Right renal pelvis (tissue), 4 donors: ENCODE results near the gene RPS6KA5. TPM values are rescaled to one million over a fixed set of nuclear protein-coding genes. Genes with fewer than 3 reads are reported as not detected.
"Not testable (repeated sequence)": the region's sequence is repeated elsewhere in the genome, so short reads cannot be mapped to it uniquely, and the experiment has no call there.

Experiments used
- DNase-seq, 4 donors: peaks; one replicate each; pipeline ENCODE4 v3.0.0-alpha.2; 2013; ENCODE audit warnings: low read depth in 4 of 4, low spot score in 3 of 4, missing footprints in 1 of 4
- polyA plus RNA-seq, 4 donors: library from polyadenylated mRNA; unstranded; fragments of 120-200 nt; gene quantifications; one replicate each; pipeline ENCODE4 v1.2.1, GENCODE V29; 2013; ENCODE audit not compliant: insufficient read length in 4 of 4

The RPS6KA5 gene
- polyA plus RNA-seq, 4 donors, result 6.8 to 8.8 (median 7.8) TPM

DNA sequence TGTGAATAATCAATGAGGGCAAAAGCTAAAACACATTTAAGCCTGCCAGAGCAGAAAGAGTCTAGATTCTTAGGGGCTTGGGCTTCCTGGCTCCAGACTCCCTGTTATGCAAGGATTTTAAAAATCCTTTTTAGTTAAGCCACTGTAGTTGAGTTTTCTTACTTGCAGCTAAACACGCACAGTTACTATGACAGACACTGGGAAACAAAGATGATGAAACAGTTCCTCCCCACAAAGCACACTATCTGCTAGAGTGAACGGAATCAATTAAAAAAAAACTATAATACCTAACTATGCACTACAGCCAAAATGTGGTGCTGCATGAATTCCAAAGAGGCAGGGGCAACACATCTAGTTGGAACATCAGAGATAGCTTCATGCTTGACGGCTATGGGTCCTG lies 28.2 kb downstream of the RPS6KA5 start:
- DNase-seq, result no peak

DNA sequence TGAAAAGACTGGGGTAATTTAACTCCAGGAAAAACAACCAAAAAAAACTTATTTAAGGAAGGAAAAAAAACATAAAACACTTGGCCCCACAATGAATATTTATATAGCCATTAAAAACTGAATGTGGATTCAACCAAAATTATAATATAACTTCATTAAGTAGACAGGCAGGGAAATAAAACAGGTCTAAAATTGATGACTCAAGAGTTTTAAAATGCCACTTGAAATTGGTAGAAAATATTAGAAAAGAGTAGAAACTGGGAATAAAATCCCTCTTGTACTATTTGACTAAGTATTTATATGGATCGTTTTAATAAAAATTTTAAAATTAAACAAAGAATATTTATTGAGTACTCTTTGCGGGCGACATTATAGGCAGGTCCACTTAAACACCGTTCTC lies 28.8 kb downstream of the RPS6KA5 start:
- DNase-seq, result no peak

DNA sequence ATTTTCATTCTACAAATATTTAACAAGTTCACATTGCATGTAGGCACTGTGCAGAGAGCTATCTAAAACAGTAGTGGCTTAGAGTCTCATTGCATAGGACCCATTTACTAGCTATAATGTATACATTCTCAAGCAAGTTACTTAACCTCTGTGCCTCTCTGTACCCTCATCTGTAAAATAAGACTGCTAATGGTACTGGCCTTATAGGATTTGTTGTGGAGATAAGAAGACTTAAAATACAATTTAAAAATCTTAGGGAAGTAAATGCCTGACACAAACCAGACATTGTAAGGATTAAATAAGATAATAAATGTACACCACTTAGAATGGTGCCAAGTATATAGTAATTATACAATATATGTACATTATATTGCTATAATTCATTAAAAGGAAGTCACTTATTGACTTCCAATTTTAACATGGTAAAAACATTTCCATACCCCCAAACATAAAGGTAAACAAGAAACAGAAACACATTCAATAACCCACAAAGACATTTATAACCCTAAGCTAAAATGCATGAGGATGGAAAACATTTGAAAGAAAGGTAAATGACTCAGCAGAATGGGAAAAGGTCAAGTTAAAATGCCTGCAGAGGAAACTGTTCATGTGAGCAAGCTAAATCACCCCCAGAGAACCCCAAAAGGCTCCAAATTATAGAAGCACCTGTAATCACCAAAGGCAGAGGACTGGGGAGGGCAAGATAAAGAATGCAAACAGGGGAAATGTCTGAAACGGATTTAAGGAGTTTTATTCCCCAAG lies 30.8 kb downstream of the RPS6KA5 start:
- no peak for DNase-seq

DNA sequence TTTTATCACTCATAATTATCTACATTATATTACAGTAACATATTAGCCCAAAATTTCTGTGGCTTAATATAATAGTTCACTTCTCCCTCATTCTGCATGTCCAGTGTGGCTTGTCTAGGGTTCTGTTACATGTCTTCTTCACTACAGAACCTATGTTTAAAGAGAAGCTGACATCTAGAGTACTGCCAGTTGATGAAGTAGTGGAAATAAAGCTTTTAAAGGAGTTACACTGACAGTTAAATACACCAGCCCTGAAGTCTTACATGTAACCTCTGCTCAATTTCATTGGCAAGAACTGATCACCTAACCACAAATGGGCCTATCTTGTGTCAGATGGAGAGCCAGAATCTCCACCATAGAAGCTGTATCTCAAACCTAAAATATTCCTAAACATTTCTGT lies 32.9 kb downstream of the RPS6KA5 start:
- DNase-seq, result no peak

DNA sequence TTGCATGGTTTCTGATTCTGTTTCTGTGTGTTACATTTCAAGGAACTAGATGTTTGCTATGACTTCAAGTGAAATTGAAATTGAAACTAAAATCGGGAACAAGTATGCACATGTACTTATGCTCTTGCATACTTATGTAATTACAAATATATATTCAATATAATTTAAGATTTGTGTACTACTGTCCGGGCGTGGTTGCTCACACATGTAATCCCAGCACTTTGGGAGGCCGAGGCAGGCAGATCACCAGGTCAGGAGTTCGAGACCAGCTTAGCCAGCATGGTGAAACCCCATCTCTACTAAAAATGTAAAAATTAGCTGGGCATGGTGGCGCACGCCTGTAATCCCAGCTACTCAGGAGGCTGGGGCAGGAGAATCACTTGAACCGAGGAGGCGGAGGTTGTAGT lies 37.8 kb downstream of the RPS6KA5 start:
- DNase-seq, result not testable (repeated sequence)

DNA sequence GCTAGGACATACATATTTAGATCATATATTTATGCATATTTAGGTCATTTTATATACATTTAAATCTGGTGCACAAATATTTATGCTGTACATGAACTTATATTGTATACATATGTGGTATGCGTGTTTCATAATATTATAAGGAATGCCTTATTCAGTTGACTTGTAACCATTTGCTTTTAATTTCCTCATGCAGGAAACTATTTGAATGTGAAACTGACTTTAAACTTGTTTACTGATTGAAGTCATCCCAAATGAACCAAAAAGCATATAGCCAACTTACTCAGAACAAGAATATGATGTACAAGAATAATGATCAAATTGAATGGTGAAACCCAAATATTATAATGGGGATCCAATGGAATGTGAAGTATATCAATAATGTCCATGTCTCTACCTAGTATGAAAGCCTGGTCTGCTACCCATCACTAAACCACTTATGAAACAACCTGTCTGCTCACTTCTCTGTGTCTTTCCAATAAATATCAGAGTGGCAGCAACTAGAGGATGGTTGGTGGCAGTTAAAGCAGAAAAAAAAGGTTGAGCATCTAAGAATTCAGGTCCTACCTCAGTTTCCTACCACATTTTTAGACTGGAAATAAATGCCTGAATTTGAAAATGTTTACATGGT lies 38.3 kb downstream of the RPS6KA5 start:
- no peak for DNase-seq

DNA sequence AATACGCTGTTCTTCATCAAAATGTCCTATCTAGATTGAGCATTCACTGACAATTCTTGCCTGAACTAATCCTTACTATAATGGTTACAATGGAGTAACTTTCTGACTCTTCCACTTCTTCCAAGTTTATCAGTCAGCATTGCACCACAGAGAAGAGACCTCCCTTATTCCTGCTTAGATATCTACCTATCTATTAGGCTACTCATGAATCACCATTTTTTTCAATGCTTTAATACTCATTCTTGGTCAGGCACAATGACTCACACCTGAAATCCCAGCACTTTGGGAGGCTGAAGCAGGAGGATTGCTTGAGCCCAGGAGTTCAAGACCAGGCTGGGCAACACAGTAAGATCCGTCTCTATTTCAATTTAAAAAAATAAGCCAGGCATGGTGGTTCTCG lies 39.3 kb downstream of the RPS6KA5 start:
- no peak for DNase-seq

DNA sequence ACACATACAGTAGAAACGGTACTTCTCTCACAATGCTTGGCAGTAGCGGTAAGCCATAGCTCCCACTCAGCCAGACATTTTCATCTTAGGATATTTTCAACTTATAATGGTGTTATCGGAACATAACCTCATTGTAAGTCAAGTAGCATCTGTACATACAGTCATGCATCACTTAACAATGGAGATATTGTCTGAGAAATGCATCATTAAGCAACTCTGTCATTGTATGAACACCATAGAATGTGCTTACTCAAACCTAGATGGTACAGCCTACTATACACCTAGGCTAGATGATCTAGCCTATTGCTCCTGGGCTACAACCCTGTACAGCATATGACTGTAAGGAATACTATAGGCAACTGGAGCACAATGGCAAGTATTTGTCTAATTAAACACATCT lies 40.8 kb downstream of the RPS6KA5 start:
- no peak for DNase-seq

DNA sequence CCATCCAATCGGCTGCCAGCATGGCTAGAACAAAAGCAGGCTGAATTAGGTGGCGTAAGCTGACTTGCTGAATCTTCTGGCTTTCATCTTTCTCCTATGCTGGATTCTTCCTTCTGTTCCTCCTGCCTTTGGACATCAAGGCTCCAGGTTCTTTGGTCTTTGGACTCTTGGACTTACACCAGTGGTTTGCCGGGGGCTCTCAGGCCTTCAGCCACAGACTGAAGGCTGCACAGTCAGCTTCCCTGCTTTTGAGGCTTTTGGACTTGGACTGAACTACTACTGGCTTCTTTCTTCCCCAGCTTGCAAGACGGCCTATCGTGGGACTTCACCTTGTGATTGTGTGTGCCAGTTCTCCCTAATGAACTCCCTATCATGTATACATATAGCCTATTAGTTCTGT lies 42.0 kb downstream of the RPS6KA5 start:
- no peak for DNase-seq

DNA sequence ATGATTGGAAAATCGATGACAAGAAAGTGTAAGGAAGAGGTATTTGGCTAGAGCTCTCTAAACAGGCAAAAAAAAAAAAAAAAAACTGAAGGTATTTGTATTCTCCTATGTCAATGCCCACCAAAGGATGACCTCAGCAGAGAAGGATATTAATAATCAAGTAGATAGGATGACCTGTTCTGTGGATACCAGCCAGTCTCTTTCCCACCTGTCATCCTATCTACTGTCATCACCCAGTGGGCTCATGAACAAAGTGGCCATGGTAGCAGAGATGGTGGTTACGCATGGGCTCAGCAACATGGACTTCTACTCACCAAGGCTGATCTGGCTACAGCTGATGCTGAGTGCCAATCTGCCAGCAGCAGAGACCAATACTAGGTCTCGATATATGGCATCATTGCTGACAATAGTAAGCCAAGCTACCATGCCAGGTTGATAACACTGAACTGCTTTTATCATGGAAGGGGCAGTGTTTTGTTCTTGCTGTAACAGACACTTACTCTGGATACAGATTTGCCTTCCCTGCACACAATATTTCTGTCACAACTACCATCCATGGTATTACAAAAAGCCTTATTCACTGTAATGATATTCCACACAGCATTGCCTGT lies 43.5 kb downstream of the RPS6KA5 start:
- no peak for DNase-seq

DNA sequence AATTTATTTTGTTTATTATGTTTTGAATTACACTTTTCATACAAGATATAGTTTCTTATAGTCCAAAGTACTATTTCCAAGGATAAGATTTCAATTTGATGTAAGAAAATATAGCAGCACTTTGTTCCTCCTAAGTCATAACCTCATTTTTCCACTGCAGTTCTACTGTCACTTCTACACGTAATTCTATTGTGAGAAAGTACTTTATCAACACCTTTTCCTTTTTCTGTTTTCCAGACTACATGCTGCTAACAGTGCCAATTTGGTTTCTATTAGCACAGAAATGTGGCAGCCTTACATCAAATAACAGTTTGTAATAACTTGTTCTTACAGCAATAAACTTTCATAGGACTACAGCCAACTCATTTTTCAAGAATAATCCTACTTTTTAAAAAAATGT lies 45.0 kb downstream of the RPS6KA5 start:
- no peak for DNase-seq

DNA sequence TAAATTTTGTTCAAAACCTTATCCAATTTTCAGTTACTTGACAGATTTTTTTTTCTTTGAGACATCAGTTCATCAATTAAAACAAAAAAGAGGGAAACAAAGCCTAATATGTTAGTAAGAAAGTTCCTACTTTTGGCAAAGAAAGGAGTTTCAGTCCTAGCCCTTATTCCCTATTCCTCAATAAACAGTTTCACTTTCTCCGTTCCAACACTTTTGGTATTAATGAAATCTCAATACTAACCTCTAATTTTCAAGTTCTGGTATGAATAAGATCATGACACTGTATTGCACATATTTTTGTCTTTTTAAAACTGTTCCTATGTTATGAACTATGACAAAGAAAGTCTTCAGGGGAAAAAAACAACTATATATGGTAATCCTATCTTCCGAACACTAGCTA lies 48.4 kb downstream of the RPS6KA5 start:
- no peak for DNase-seq

DNA sequence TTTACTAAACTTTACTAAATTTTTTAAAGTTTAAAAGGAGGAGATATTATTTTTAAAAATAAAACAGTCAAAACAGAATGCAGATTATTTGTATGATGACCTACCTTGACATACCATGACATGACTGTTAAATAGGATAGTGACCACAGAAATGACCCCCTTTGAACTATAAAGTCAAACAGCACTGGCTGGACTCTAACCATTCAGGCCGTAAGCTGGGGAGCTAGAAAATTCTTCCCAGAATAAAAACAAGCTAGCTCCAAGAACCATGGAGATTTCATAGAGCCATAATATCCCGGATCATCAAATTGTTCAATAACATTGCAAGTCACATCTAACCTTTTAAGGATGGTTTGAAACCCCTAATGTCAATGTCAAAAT lies 50.3 kb downstream of the RPS6KA5 start:
- DNase-seq, result no peak

DNA sequence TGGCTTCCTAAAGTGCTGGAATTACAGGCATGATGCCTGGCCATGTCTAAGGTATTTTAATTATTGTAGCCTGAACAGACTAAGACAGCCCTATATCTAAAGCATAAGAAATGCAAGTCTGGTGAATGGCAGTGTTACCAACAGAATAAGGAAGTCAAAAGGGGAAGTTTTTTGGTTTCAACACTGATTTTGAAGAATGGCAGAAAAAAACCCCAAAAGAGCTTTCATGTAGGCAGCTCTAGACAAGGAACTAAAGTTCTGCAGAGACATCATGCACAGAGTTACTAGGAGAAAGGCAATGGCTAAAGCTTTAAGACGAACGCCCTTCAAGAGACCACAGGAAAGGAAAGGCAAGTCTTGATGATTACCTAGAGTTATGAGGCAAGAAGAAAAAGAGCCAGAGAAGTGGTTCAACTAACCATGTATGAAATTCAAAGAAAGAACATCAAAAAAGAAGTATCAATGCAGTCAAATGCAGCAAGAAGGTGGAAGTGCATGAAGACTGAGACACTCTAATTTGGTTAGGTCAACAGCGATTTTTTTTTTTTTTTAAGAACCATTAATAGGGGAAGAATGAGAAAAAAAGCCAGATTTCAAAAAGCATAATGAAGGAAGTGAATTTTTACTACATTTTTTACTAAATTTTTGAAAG lies 50.8 kb downstream of the RPS6KA5 start:
- no peak for DNase-seq

DNA sequence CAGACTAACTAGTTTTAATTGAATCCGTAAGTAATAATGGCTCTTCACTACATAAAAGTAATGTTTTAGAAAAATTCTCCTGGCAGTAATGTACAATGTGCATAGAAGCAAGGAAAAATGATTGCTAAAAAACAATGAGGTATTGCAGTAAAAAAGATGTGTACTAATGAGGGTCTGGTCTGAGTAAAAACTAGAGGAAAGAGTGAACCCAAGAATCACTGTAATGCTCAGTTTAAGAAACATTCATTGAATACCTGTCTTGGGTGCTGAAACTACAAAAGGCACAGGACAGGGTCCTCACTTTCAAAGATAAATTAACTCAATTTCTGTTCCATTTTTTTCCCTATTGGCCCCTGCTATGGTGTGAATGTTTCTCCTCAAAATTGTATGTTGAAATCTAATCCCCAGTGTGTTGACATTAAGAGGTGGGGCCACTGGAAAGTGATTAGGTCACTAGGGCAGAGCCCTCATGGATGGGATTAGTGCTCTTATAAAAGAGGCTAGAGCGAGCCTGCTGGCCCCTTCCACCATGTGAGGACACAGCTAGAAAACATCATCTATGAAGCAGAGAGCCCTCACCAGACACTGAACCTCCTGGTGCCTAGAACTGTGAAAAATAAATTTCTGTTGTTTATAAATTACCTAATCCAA lies 51.6 kb downstream of the RPS6KA5 start:
- DNase-seq, result no peak

DNA sequence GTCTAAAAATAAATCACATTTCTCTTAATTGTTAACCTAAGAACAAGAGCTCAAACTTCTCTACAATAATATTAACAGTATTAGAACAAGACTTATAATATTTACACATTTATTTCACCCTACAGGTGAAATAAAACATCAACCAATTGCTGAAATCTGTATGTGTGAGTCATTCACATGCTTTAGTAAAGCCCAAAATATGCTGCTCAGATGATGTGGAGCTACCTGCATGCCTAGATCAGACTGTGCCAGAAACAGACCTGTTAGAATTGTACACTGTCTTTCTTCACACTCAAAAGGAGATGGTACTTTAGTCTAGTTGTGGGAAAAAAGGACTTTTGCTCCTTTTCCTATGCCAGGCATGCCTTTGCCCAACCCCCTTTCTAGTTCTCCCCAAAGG lies 54.7 kb downstream of the RPS6KA5 start:
- no peak for DNase-seq

DNA sequence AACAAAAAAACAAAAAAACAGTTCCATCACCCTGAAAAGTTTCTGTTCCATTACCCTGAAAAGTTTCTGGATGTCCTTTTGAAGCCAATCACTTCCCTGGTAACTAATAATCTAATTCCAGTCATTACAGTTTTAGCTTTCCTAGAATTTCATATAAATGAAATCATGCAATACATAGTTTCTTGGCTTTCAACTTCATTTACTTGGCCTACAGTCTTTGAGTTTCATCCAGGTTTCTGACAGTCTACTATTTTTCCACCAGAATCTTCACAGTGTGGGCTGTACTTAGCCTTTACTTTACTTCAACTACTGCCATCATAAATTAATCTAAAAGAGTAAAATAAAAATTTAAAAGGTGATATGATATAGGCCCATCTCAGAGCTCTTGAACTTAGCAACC lies 55.5 kb downstream of the RPS6KA5 start:
- DNase-seq, result no peak

DNA sequence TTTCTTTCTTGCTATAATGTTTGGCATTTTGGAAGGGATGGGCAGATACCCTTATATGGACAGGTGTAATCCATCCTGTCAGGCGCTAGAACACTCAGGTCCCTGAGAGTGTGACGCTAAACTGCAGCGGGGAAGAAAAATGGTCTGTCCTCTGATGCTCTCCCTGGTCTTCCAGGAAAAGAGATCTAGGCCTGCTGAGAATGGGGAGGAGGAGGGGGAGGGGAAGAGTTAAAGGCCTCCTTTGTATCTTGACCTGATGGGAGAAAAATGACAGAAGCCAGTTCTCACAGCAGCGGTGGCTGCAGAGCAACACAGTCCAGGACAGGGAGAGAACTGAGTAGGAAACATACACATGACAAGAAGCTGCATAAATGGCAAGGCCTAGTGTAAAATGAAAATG lies 61.1 kb downstream of the RPS6KA5 start:
- DNase-seq, result no peak

DNA sequence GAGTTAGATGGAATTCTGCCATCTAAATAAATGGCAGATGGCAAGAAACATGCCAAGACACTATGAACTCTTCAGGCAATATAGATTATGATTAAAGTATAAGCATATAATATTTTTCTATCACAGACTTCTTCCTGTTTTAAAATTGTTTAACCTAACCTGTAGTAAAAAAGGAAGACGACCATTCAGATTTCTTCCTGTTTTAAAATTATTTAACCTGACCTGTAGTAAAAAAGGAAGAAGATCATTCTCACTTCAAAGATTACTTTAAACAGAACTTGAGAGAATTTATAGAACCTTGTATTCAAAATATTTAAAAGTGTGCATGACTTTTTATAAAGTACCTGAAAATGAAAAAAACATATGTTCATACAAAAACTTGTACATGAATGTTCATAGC lies 63.5 kb downstream of the RPS6KA5 start:
- no peak for DNase-seq

DNA sequence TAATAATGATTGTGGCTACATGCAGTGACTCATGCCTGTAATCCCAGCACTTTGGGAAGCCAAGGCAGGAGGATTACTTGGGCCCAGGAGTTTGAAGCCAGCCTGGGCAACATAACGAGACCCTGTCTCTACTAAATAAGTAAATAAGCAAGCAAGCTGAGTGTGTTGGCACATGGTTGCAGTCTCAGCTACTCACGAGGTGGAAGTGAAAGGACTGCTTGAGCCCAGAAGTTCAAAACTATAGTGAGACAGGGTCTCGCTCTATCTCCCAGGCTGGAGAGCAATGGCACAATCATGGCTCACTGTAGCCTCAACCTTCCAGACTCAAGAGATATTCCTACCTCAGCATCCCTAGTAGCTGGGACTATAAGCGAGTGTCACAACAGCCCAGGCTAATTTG lies 64.7 kb downstream of the RPS6KA5 start:
- DNase-seq, result no peak

DNA sequence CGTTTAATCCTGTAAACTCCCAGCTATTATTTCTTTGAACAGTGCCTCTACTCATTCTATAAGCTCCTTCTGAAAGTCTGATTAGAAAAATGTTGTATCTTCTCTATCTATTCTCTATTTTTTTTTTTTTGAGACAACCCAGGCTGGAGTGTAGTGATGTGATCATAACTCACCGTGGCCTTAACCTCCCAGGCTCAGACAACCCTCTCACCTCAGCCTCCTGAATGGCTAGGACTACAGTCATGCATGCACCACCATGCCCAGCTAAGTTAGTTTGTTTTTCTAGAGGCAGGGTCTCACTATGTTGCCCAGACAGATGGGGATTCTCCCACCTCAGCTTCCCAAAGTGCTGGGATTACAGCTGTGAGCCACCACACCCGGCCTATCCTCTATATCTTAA lies 66.6 kb downstream of the RPS6KA5 start:
- no peak for DNase-seq
